Measurements from ENCODE around the gene GRID1.

GRID1 gene

GRCh38 chr10:86360657-86361056 is 5.9 kb downstream of the GRID1 start:
- no peak for DNase-seq (ENCODE audit: low read depth in 2 of 2)
- H3K4me3 ChIP-seq (replicated peaks in 1 of 2; ENCODE audit: low read depth in 2 of 2, low read length in 2 of 2) = no peak overlapping the region
- TF ChIP-seq CTCF (IDR thresholded peaks at IDR 0.05; ENCODE audit: low read depth, low read length) = no peak

- TF ChIP-seq CTCF (IDR thresholded peaks at IDR 0.05; ENCODE audit: low read depth, low read length) = no peak
- no peak overlapping the region for H3K4me3 ChIP-seq (replicated peaks in 1 of 2; ENCODE audit: low read depth in 2 of 2, low read length in 2 of 2)
- DNase-seq (ENCODE audit: low read depth in 2 of 2) = no peak
Observed at GRCh38 chr10:86359954-86360353, 6.6 kb downstream of the GRID1 start.

GRCh38 chr10:86359111-86359510 is 7.5 kb downstream of the GRID1 start:
- H3K4me3 ChIP-seq (replicated peaks in 1 of 2; ENCODE audit: low read depth in 2 of 2, low read length in 2 of 2) = no peak overlapping the region
- DNase-seq (ENCODE audit: low read depth in 2 of 2) = no peak
- TF ChIP-seq CTCF (IDR thresholded peaks at IDR 0.05; ENCODE audit: low read depth, low read length) = no peak

- DNase-seq (ENCODE audit: low read depth in 2 of 2) = no peak
- no peak for TF ChIP-seq CTCF (IDR thresholded peaks at IDR 0.05; ENCODE audit: low read depth, low read length)
Observed at GRCh38 chr10:86357676-86358075, 8.9 kb downstream of the GRID1 start.

GRCh38 chr10:86357041-86357440 is 9.6 kb downstream of the GRID1 start:
- no peak for DNase-seq (ENCODE audit: low read depth in 2 of 2)
- TF ChIP-seq CTCF (IDR thresholded peaks at IDR 0.05; ENCODE audit: low read depth, low read length) = no peak
- H3K4me3 ChIP-seq (replicated peaks in 1 of 2; ENCODE audit: low read depth in 2 of 2, low read length in 2 of 2) = no peak overlapping the region

More at GRCh38 chr10:86357676-86358075, 8.9 kb downstream of the GRID1 start:
- no peak overlapping the region for H3K4me3 ChIP-seq (replicated peaks in 1 of 2; ENCODE audit: low read depth in 2 of 2, low read length in 2 of 2)

GRCh38 chr10:86356296-86356695 is 10.3 kb downstream of the GRID1 start:
- no peak overlapping the region for H3K4me3 ChIP-seq (replicated peaks in 1 of 2; ENCODE audit: low read depth in 2 of 2, low read length in 2 of 2)
- DNase-seq (ENCODE audit: low read depth in 2 of 2) = no peak
- no peak for TF ChIP-seq CTCF (IDR thresholded peaks at IDR 0.05; ENCODE audit: low read depth, low read length)

GRCh38 chr10:86355571-86356038 is 11.0 kb downstream of the GRID1 start:
- no peak for DNase-seq (ENCODE audit: low read depth in 2 of 2)
- no peak for TF ChIP-seq CTCF (IDR thresholded peaks at IDR 0.05; ENCODE audit: low read depth, low read length)
- H3K4me3 ChIP-seq (replicated peaks in 1 of 2; ENCODE audit: low read depth in 2 of 2, low read length in 2 of 2) = no peak overlapping the region
